ENCODE results near the gene ADAM11.

GRCh38 chr17:44747566-44747965 is 11.2 kb upstream of the ADAM11 start:
- TF ChIP-seq CTCF (conservative IDR thresholded peaks at IDR 0.05): no peak
- TF ChIP-seq ZFX (IDR thresholded peaks at IDR 0.05): no peak

Data from C4-2B (cell line).